ENCODE results near the gene GDPD5.
"Not testable (repeated sequence)": the region's sequence is repeated elsewhere in the genome, so short reads cannot be mapped to it uniquely, and the experiment has no call there.

The GDPD5 gene

DNA sequence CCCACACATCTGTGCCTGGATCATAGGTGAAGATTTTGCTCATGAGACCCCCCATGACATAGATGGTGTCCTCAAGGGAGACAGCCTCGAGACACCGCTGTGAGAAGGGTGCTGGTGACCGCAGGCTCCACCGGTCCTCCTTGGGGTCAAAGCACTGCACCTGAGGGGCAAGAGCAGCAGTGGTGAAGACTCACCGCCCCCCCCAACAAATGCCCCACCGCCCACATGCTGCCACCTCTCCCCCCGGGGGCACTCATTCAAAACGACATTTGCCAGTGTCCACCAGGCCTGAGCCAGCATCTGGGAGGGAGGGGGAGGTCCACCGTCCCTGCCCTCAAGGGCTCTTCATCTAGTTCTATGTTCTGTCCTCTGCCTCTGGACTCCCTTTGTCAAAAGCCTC lies 102.0 kb downstream of the GDPD5 start:
- DNase-seq: no peak

DNA sequence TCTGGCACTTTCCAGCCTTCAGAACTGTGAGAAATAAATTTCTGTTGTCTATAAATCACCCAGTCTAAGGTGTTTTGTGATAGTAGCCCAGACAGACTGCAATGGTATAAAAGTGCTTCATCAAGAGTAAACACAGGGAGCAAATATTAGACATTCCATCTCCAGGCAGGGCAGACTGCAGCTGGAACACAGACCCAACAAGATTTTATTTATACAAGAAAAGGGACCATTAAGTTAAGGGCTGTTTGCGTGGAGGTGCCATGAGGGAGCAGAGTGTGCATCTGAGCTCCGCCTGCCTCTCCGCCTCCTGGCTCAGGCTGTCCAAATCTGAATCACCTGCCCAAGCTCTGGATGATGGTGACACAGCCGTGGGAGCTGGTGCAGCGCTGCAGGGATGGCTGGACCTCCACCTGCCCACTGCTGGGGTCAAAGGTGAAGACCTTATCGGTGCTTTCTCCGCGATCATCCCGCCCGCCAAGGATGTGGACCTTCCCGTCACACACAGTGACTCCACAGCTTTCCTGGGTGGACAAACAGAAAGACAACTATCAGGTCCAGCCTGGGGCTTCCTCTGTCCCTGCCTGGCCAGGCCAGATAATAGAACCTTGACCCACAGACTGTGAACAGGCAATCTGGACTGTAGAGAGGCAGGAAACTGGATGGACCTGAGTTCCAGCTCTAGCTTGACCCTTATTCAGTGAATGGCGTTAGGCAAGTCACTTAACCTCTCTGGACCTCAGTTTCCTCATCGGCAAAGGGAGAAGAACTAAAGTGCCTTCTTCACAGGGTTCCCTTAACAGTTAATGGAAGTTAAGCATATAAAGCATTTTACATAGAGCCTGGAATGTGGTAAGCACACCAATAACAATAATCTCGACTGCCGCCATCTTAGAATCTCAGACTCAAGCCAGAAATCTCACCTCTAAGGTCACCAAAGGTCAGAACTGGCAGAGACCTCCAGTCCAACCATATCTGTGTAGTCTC lies 103.2 kb downstream of the GDPD5 start:
- peak; percentile 77 for DNase-seq

DNA sequence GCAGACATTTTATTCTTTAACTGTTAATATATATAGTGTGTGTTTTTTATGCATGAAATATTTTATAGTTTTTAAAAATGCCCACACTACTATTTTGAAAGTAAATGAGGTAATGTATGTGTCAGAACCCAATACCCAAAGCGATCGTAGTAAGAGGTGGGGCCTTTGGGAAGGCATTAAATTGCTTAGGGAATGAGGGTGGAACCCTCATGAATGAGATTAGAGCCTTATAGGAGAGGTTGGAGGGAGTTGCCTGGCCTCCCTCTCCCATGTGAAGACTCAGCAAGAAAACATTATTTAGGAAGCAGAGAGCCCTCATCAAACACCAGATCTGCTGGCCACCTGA lies 103.9 kb downstream of the GDPD5 start:
- no peak for DNase-seq

DNA sequence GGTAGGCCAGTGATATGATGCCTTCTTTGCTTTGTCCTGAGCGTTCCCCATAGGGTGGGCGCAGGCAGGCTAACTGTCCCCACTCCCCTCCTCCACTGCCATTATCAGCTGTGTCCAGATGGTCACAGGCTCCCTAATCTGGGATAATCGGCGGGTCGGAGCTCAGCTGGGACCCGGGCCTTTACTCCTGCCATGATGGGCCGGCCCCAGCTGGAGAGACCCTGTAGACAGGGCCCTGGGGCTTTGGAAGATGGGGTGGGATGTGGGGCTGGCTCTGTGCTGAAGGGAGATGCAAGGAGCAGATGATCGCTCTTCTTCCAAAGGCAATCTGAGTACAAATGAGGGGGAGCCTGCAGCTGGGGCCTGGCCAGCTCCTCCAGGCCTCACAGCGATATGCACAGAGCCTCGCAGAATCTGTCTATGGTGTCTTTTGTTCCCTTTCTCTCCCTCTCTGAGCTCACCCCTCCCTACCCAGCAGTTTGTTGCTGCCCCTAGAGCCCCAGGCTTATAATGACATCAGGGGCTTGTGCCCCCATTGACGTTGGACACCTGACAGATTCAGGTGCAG lies 104.6 kb downstream of the GDPD5 start:
- no peak for DNase-seq

DNA sequence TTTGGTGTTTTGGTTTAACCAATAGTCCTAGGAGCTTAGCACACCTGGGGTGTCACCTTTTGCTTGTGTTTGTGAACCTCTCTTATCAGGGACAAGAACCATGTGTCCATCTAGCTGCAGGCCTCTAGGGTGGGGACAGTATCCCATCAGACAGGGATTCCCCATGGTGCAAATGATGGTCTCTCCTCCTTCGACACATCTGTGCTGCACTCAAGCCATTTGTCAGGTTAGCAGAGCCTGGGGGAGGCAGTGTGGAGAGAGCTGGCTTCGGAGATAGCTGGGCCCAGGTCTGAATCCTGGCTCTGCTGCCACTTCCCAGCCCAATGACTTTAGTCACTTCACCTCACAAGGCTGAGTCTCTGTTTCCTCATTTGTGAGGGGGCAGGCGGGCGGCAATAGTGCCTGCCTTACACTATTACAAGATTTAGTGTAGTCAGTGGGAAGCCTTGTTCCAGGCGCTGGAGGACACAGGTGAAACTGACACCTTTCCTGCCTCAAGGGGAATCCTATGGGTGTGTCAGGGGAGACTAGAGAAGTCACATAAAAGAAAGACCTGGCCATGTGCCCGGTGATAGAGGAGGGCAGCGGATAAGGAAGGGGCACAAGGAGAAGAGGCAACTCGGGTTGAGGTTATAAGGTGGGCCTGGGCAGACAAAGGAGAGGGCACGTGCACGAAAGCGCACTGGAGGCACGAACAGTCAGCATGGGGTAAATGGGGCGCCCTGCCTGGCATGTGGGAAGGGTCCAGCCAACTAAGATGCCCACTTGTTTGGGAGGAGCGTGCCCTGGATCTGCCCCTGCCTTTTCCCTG lies 105.3 kb downstream of the GDPD5 start:
- DNase-seq: peak; percentile 25

DNA sequence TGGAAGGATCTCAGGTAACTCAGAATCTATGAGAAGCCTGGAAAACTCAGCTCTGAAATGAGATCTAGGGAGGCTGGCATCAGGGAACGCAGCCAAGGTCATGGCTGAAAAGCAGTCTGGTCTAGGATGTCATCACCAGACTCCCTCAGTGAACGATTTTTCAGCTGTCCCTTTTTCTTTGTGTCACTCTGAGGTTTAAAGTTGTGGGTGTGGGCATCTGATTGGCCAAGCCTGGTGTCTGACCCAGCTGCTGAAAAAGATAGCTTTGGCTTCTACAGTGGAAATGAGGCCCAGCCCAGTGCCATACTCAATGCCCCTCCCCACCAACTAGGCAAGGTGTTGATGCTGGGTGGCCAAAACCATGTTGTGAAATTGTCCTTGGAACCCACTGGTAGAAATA lies 111.9 kb downstream of the GDPD5 start:
- DNase-seq: no peak

DNA sequence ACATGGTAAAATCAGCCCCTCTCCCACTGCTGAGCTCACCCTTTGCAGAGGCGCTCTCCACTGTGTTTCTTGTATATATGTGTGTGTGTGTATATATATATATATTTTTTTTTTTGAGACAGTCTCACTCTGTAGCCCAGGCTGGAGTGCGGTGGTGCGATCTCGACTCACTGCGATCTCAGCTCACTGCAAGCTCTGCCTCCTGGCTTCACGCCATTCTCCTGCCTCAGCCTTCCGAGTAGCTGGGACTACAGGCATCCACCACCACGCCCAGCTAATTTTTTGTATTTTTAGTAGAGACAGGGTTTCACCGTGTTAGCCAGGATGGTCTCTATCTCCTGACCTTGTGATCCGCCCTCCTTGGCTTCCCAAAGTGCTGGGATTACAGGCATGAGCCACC lies 112.6 kb downstream of the GDPD5 start:
- DNase-seq: not testable (repeated sequence)

DNA sequence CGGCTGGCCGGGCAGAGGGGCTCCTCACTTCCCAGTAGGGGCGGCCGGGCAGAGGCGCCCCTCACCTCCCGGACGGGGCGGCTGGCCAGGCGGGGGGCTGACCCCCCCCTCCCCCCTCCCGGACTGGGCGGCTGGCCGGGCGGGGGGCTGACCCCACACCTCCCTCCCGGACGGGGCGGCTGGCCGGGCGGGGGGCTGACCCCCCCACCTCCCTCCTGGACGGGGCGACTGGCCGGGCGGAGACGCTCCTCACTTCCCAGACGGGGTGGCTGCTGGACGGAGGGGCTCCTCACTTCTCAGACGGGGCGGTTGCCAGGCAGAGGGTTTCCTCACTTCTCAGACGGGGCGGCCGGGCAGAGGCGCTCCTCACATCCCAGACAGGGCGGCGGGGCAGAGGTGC lies 115.8 kb downstream of the GDPD5 start:
- not testable (repeated sequence) for DNase-seq

DNA sequence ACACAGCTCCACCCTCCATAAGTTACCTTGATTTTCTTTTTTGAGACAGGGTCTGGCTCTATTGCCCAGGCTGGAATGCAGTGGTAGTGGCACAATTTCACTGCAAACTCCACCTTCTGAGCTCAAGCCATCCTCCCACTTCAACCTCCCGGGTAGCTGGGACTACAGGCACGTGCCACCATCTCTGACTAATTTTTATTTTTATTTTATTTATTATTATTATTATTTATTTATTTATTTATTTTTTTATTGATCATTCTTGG lies 116.9 kb downstream of the GDPD5 start:
- no peak for DNase-seq

DNA sequence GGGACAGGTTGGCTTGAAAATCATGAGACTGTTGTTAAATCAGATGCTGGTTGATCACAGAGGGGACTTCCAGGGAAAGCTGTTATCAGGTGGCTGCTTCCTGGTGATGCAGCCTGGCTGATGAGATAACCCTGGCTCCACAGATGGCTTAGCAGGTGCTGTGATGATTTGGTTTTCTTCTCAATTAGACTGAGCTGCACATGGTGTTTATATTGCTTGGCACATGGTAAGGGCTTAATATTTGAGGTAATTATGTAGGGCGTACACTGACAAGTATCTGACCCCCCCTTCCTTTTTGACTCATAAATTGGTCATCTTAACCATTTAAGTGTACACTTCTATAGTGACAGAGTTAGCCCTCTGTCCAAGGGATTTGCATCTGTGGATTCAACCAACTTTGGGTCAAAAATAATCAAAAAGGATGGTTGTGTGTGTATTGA lies 119.4 kb downstream of the GDPD5 start:
- no peak for DNase-seq

DNA sequence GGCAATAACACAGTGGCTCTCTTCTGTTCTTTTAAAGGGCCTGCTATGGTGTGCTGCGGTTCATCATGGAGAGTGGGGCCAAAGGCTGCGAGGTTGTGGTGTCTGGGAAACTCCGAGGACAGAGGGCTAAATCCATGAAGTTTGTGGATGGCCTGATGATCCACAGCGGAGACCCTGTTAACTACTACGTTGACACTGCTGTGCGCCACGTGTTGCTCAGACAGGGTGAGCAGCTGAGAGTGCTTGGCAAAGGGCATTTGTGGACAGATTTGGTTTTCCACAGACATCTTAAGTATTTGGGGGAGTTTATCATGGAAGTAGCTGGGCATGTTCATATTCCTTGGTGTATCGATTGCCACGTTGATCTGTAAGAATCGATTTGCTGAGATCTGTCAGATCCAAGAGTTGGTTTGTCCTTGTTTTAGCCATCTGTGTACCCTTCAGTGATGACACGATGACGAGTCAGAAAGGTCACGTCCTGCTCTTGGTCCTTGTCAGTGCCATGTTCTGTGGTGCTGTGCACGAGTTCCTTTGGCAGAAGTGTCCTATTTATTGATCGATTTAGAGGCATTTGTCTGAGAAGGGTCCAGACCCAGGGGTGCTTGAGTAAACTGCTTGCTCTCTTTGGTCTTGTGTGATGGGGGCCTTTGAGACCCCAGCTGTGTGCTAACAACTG lies 121.6 kb downstream of the GDPD5 start:
- DNase-seq: no peak

DNA sequence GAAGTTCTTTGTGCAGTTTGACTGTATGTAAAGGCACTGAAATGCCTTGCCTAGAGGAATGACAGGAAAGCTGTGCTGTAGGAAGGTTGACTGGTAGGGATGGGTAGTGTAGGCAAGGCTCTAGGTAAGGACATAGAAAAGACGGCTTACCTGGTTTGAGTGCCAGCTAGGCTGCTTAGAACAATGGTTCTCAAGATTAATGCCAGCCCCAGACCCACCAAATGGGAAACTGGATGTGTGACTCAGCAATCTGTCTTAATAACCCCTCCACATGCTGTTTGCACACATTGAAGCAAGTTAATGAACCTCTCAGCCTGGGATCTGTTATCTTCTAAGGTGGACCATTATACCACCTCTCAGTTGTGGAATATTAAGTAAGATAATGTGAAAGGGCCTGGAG lies 122.7 kb downstream of the GDPD5 start:
- DNase-seq: no peak

DNA sequence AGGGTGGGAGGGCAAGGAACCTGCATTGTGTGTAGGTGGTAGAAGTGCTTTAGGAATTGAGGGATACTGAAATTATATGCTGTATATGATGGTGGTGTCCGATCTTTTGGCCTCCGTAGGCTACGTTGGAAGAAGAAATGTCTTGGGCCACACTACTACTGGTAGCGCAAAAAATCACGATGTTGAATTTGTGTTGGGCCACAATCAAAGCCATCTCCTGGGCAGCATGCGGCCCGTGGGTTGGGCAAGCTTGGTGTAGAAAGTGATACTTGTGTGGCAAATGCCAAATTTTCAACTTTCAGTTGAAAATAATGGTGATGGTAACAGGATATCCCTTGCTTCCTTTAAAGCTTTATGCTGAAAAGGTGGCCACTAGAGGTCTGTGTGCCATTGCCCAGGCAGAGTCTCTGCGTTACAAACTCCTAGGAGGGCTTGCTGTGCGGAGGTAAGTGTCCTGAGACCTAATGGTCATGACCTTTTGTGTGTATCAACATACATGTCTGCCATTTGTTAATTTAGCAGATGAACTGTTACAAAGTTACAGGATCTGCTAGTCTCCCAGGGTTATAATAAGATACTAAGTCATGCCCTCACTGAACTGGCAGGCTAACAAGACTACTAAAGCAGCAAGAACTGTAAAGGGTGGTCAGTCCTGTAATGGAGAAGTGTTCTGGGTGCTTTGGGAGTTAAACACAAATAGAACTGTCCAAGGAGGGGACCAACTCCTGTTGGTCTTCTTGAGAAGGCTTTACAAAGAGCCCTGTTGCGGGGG lies 123.6 kb downstream of the GDPD5 start:
- no peak for DNase-seq

DNA sequence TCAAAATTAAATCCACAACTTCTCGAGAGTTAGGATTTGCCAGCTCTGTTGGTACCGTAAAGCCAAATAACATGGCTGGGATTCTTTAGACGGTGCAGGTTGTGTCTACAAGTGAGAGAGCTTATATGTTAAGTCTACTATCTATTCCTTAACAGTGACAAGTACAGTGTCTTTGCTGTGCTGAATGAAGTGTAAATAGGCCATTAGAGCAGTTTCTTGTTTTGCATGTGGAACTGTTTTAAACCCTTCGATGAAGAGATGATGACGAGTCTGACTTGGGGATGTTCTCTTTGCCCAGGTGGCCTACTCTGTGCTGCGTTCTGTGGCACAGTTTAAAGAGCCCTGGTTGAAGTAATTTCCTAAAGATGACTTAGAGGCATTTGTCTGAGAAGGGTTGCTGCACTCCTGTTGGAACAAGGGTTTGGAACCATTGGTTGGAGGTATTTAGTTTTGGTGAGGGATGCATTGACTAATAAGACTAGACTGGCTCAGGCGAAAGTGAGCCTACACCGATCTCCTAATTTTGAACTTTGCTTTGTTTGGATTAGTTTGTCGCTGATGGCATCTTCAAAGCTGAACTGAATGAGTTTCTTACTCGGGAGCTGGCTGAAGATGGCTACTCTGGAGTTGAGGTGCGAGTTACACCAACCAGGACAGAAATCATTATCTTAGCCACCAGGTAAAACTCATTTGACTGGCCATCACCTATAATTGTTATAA lies 125.4 kb downstream of the GDPD5 start:
- DNase-seq: no peak

DNA sequence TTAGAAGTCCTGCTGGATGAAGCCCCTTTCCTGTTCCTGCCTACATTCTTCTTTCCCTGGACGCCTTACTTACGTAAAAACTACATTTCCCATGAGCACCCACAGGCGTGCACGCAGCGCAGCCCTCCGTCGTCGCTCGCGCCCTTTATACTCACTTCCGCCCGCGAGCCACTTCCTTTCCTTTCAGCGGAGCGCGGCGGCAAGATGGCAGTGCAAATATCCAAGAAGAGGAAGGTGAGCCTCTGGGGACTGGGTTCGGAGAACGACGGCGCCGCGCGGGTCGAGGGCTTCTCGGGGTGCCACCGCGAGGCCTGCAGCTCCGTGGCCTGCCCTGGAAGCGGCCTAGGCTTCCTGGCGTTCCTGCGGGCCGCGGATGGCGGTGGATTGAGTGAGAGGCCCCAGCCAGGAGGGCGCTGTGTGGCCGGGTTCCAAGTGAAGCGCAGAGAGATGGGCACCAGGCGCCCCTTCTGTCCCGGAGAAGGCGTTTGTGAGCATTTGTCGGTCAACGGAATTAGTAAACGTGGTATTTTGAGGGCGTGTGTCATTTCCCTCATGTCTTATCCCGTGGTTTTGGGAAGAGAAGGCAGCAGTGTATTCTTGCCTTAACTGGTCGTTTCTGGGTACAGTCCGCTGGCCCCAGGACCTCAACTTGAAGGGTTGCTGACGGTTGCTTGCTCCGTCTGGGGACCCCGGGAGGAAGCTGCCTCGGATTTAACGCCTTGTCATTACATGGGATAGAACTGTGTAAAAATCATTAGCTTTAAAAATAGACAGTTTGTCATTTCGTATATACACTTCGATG lies 126.2 kb downstream of the GDPD5 start, which contains the start of gene RPS3:
Gene RPS3, plus strand, starts transcription at position 175 of the 802 bp plus-strand sequence. Its CDS starts 30 bp downstream, at position 205.
- peak; percentile 88 for DNase-seq

DNA sequence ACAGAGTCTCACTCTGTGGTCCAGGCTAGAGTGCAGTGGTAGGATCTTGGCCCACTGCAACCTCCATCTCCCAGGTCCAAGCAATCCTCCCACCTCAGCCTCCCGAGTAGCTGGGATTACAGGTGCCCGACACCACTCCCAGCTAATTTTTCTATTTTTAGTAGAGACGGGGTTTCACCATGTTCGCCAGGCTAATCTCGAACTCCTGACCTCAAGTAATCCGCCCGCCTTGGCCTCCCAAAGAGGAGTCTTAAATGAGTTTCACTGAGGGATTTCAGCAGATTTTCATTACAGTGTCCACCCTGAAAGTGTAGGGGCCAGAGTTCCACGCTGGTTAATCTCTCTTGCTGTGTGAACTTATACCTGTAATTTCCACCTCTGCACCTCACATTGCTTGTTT lies 126.8 kb downstream of the GDPD5 start:
- no peak for DNase-seq

DNA sequence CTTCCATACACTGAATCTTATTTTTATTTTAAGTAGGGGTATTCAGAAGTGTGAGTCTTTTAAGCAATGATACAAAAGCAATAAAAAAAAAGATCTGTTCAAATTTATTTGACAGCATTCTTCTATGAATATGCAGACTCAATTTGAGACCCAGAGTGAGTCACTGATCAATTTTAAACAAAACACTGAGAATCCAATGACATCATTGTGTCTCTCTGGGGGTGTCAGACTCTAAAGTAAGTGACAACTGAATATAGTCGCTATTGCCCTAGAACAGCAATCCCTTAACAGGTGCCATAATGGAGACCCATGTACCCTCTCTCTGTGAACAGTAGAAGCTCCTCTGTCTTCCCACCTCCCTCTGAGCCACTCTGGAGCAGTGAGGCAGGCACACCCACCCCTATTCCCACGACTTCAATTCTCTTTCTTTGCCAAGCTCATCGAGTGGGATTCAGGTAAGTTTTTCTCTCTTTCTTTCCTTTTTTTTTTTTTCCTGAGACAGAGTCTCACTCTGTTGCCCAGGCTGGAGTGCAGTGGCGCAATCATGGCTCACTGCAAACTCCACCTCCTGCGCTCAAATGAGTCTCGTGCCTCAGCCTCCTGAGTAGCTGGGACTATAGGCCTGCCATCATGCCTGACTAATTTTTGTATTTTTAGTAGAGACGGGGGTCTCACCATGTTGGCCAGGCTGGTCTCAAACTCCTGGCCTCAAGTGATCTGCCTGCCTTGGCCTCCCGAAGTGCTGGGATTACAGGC lies 131.5 kb downstream of the GDPD5 start:
- DNase-seq: no peak

DNA sequence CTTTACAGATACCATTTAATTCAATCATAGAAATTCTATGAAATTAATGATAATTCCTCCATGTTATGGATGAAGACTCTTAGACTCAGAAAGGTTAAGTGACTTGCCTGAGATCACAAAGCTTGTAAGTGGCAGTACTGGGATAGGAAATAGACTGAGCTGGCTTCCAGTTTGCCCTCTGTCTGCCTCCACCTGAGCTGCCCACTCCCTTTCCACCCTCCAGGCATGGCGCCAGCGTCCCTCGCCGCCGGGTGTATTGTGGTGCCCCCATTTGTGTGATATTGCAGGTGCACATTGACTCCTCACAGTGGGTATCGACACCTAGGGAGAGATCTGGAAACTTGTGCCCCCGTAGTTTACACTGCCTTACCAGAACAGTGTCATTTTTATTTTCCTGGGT lies 135.8 kb downstream of the GDPD5 start:
- no peak for DNase-seq

DNA sequence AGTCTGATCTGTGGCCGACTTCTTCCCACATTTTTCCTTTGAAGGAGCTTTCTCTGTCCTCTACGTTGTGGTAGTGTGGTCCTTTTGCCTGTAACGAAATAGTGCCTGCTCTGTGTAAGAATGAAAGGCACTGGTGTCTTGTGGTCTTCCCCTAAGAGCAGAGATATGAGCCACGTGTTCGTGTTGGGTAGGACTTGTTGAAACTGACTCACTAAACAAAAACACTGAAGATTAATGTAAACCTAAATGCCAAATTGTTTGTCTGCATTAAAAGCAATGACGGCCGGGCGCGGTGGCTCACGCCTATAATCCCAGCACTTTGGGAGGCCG lies 136.5 kb downstream of the GDPD5 start:
- no peak for DNase-seq
